Stimulated activated CD4-positive, alpha-beta T cell treated with anti-CD3 and anti-CD28 coated beads, TNF-alpha, amount 100 ng/mL, for 4 hours (primary cell): Measurements from ENCODE around the gene CFTR.

Experiments used
- DNase-seq, 3 experiments: peaks; one replicate each; pipeline ENCODE4 v3.0.0-alpha.2; 2020; ENCODE audit warnings: low read depth in 3 of 3

Gene CFTR

DNA sequence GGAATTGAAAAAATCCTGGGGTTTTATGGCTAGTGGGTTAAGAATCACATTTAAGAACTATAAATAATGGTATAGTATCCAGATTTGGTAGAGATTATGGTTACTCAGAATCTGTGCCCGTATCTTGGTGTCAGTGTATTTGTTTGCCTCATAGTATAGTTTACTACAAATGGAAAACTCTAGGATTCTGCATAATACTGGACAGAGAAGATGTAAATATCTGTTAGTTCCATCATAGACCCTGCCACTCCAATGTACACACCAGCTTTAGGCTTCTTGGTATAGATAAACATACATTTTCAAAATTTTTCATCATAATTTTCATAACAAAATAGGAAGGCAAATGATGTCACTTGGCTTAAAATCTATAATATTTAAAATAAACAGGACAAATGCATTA is 108.1 kb downstream of the CFTR start:
- no peak for DNase-seq

DNA sequence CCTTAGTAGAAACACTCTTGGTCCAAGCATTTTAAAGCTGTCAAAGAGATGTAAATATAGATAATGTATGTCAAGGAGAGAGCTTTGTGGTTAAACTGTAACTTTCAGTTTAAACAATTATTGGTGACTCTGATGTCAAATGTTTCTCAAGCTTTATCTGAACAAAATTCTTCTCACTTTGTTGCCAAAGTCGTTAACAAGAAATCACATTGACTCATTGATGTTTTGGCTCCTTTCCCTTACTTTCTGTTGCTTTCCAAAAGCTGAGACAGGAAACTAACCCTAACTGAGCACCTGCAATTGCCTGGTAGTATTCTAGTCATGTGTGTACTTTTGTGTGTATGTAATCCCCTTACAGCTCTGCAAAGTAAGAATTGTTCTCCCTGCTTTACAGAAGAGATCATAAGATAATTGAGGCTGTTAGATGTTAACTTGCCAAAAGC is 108.5 kb downstream of the CFTR start:
- DNase-seq = no peak

- DNase-seq = no peak
Observed at GRCh38 chr7:117590191-117590590, 110.4 kb downstream of the CFTR start.

DNA sequence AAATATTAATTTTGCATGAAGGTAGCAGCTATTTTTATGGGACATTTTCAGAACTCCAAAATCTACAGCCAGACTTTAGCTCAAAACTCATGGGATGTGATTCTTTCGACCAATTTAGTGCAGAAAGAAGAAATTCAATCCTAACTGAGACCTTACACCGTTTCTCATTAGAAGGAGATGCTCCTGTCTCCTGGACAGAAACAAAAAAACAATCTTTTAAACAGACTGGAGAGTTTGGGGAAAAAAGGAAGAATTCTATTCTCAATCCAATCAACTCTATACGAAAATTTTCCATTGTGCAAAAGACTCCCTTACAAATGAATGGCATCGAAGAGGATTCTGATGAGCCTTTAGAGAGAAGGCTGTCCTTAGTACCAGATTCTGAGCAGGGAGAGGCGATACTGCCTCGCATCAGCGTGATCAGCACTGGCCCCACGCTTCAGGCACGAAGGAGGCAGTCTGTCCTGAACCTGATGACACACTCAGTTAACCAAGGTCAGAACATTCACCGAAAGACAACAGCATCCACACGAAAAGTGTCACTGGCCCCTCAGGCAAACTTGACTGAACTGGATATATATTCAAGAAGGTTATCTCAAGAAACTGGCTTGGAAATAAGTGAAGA is 112.3 kb downstream of the CFTR start:
- DNase-seq = no peak

GRCh38 chr7:117596134-117596533 is 116.3 kb downstream of the CFTR start:
- no peak for DNase-seq

DNA sequence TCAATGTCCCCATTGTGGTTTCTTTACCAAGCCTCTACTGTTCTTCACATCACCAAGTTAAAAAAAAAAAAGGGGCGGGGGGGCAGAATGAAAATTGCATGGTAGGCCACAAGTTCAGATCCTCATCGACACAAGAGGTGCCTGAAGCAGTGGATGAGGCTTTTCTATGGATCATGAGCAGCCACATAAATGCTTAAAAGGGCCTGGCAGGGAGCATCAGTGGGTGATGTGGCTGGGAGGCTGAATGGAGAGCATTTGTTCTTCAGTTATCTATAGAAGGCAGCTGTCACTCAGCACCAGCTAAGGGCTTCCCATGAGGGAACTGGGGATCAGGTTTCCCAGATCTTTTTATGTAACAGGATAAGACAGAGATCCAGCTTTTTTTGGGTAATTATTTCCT is 117.9 kb downstream of the CFTR start:
- no peak for DNase-seq

DNA sequence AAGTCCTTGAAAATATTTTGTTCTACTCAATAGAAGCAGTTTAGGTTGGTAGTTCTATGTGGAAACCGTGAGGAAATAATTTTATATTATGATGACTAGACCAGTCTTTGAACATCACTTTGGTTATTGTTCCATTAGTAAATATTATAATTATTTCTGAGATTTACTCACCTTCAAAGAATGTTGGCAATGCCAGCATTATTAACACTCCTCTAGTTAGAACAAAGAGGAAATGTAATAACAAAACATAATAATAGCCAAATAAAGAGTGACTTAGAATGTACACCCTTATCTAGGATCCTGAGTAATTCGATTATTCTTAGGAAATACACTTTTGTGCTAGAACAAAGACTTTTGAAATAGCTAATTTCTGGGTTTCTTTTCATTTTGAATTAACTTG is 121.1 kb downstream of the CFTR start:
- no peak for DNase-seq

DNA sequence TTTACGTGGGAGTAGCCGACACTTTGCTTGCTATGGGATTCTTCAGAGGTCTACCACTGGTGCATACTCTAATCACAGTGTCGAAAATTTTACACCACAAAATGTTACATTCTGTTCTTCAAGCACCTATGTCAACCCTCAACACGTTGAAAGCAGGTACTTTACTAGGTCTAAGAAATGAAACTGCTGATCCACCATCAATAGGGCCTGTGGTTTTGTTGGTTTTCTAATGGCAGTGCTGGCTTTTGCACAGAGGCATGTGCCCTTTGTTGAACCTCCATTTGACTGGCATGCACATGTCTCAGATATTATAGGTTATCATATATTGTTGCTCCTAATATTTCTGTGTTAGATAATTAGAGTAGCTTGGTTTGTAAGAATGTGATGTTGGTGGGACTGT is 123.8 kb downstream of the CFTR start:
- DNase-seq = no peak

DNA sequence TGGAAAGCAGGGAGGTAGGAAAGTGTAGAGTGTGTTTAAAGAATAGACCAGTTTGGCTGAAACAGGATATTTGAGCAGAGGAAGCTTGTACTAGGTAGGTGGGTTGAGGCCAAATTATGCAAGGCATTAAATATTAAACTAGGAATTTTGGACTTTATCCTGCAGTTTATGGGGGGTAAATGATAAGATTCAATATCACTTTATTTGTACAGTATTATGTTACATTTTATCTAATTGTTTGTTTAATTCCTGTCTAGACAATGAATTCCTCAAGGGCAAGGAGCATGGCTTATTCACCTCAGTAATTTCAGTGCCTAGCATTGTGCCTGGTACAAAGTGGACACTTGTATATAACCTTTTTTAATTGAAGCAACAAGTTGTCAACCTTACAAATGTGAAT is 125.9 kb downstream of the CFTR start:
- no peak for DNase-seq

DNA sequence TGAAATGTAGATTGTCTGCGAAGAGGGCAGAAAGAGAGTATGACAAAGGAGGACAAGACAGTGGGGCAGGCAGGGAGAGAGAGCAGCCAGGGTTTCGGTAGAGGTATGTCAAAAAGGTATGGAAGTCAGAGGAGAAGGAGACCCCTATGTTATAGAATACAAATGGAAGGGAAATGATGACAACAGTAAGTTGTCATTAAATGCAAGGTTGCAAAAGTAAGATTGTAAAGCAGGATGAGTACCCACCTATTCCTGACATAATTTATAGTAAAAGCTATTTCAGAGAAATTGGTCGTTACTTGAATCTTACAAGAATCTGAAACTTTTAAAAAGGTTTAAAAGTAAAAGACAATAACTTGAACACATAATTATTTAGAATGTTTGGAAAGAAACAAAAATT is 126.3 kb downstream of the CFTR start:
- DNase-seq = no peak

DNA sequence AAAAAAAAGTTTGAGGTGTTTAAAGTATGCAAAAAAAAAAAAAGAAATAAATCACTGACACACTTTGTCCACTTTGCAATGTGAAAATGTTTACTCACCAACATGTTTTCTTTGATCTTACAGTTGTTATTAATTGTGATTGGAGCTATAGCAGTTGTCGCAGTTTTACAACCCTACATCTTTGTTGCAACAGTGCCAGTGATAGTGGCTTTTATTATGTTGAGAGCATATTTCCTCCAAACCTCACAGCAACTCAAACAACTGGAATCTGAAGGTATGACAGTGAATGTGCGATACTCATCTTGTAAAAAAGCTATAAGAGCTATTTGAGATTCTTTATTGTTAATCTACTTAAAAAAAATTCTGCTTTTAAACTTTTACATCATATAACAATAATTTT is 130.6 kb downstream of the CFTR start:
- no peak for DNase-seq

GRCh38 chr7:117612637-117613036 is 132.8 kb downstream of the CFTR start:
- no peak for DNase-seq

DNA sequence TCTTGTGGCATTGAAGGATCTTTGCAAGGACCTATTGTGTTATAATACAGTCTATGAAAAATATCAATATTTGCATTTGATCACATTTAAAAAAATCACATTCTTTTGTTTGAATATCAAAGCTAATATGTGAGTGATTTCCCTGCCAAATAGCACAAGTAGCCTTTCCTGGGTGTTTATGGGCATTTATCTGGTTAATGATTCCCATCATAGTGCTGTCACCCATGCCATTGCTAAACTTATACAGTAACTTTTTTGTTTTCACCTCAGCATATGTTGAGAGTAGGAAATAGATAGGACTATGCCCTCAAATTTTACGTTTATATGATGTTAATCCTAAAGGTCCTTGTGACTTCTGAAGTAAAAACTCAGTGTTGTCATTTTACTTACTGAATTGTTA is 136.9 kb downstream of the CFTR start:
- DNase-seq = no peak

DNA sequence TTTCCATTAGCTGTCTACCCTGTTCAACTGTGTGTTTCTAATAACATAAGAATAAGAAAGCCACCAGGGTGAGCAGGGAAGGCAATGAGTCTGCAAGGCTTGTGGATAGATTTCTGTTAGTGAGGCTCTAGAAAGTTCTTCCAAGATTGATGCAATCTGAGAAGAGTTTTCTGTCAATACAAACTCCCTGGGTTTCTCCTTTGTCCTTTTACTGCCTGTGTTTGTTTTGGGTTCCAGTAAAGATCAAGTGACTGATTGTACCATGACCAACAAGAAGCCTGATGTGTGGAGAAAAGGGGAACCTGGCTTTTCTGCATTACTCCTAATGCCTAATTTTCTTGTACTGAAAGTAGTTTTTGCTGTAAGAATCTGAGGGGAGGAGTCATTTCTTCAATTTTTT is 139.9 kb downstream of the CFTR start:
- DNase-seq = no peak

- no peak for DNase-seq
Observed at GRCh38 chr7:117621075-117621618, 141.3 kb downstream of the CFTR start.

DNA sequence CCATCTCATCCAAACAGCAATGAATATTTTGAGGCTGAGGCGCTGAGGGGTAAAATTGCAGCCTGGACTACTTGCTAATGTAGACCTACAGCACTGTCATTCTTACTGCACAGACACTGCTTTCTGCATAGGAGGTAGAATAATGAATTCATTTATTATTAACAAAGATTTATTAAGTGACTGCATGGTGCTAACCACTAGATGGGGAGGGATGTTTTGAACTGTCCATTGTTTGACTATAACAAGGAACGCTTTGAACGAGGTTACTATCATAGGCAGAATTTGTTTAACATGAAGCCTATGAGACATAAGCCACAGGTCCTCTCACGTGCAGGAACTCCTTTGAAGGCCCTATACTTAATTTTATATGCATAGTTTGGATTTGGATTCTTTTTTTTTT is 143.8 kb downstream of the CFTR start:
- no peak for DNase-seq

- no peak for DNase-seq
Observed at GRCh38 chr7:117630501-117630900, 150.7 kb downstream of the CFTR start.

DNA sequence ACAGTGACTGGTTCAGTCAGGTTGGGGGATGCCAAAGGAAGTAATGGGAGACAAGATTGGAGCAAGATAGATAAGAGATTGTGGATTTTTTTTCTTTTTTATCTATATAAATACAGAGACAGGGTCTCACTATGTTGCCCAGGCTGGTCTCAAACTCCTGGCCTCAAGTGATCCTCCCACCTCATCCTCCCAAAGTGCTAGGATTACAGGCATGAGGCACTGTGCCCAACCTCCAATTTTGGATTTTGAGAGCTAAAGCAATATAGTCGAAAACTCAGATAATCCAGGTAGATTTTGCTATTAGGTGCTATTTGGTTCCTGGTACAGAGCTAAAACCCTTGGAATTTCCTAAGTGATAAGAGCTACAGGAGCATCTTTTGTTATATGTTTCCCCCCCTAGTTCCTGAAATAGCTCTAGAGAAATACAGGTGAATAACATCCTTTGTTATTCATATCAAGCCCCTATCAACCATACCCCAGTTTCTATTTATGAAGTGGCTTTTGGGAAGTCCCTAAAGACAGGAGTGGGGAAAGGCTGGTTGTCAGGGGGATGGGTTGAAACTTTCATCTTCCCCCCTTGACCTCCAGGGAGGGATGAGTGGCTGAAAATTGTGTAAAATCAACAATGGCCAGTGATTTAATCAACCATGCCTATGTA is 151.2 kb downstream of the CFTR start:
- no peak for DNase-seq

DNA sequence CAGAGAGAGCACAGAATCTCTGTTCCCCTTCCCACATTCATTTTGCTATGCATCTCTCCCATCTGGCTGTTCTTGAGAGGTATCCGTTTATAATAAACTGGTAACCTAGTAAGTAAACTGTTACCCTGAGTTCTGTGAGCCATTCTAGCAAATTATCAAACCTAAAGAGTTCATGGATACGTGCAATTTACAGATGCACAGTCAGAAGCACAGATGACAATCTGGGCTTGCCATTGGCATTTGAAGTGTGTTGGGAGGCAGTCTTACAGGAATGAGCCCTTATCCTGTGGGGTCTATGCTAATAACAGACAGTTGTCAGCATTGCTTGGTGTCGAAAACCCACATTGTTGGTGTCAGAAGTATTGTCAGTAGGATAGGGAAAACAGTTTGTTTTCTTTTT is 151.8 kb downstream of the CFTR start:
- DNase-seq = no peak

GRCh38 chr7:117637937-117638336 is 158.1 kb downstream of the CFTR start:
- no peak for DNase-seq

DNA sequence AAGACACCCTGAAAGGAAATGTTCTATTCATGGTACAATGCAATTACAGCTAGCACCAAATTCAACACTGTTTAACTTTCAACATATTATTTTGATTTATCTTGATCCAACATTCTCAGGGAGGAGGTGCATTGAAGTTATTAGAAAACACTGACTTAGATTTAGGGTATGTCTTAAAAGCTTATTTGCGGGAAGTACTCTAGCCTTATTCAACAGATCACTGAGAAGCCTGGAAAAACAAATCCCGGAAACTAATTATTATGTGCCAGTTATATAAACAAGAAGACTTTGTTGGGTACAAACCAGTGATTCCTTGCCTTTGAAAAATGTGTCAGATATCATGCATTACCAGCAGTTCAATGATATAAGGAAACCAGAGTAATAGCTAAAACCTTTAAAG is 160.1 kb downstream of the CFTR start:
- no peak for DNase-seq

DNA sequence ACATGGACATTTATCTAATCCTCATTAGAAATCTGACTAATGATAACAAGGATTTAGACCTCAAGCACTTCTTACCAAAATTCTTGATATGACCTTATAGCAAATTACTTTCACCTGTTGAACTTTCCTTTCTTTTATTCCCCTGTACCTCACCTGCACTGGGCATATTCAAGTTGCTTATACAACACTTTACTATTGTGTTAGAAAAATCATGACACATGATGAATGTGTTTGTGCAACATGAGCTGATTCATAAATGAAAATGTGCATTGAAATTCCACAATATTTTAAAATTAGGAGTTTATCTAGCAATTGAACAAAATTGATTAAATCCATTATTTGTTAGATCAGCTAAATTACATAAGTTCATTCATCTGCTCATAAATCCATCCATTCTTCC is 160.6 kb downstream of the CFTR start:
- no peak for DNase-seq

DNA sequence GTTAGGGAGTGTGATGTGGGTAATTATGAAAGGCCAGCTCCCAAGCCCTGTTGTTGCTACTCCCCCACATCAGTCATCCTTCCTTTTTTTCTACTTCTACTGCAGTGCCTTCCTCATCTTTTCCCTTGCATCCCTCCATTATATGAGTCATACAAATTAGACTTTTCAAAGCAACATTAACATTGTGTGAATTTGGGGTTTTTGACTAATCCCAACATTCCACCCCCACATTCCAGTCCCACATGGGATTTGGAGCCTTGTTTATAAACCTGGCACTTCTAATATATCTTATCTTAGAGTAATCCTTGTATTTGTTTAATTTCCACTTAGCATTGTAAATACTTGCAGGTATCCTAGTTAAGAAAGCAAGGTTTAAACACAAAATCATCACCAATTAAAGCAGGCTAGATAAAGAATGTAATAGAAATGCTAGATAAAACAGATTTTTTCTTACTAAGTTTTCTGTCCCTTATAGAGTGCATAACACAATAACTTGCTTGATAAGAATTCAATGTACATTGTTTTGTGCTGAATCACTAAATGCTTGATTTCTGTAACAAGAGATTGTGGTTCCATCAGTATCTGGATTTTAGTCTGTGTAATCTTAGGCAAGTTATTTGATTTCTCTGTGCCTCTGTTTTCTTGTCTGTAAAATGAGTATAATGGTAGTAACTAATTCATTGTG is 165.8 kb downstream of the CFTR start:
- no peak for DNase-seq
